WTC11 (cell line): ENCODE measurements around the gene KRTAP1-4. TPM values are rescaled to one million over a fixed set of nuclear protein-coding genes. Genes with fewer than 3 reads are reported as not detected.
"Not testable (repeated sequence)": the region's sequence is repeated elsewhere in the genome, so short reads cannot be mapped to it uniquely, and the experiment has no call there.

Experiments used
- ATAC-seq: fragments of 200-7000 bp; cut with Tn5 transposase; 2 replicates; pipeline ENCODE4 v1.10.0; 2021; ENCODE audit warnings: mild to moderate bottlenecking, moderate library complexity
- CTCF ChIA-PET: fragments of 300-600 bp; sonication (Branson Sonifier 250); formaldehyde crosslinking; loops from one replicate; lab custom pipeline; 2021; ENCODE audit warnings: antibody characterized with exemption; lab: Charles Lee
- POLR2A ChIA-PET: fragments of 350-600 bp; sonication (Branson Sonifier 250); formaldehyde crosslinking; loops from one replicate; lab custom pipeline; 2021; ENCODE audit warnings: antibody characterized with exemption; lab: Charles Lee
- DNase-seq: peaks from one replicate; pipeline ENCODE4 v3.0.0; 2021; ENCODE audit warnings: low spot score
- H3K27ac Mint-ChIP-seq: 2 replicates; pipeline ENCODE4 v1.8.0; 2021; ENCODE audit warnings: mixed read lengths
- H3K27me3 Mint-ChIP-seq: 2 replicates; pipeline ENCODE4 v1.8.0; 2021; ENCODE audit warnings: low read depth, mild to moderate bottlenecking, moderate library complexity, mixed read lengths
- H3K36me3 Mint-ChIP-seq: 2 replicates; pipeline ENCODE4 v1.8.0; 2021; ENCODE audit warnings: mixed read lengths
- H3K4me1 Mint-ChIP-seq: 2 replicates; pipeline ENCODE4 v1.8.0; 2022; ENCODE audit warnings: mixed read lengths
- H3K4me3 Mint-ChIP-seq: 2 replicates; pipeline ENCODE4 v1.8.0; 2021; ENCODE audit warnings: mild to moderate bottlenecking, moderate library complexity, mixed read lengths
- H3K9me3 Mint-ChIP-seq: 2 replicates; pipeline ENCODE4 v1.8.0; 2021; ENCODE audit warnings: mixed read lengths
- ATF6 ChIP-seq: sonication (generic); formaldehyde crosslinking; IDR thresholded peaks from 2 replicates; pipeline ENCODE4 v1.8.1; 2023; ENCODE audit warnings: mild to moderate bottlenecking, missing genetic modification reagents
- CDX4 ChIP-seq: fragments of 250-450 bp; sonication (Bioruptor Pico); IDR thresholded peaks from 2 replicates; pipeline ENCODE4 v1.9.0; 2021; ENCODE audit warnings: moderate library complexity, mild to moderate bottlenecking, inconsistent platforms, borderline replicate concordance
- CREB1 ChIP-seq: sonication (generic); formaldehyde crosslinking; IDR thresholded peaks from 2 replicates; pipeline ENCODE4 v1.8.0; 2023; ENCODE audit warnings: mild to moderate bottlenecking, missing genetic modification reagents
- CREM ChIP-seq: sonication (generic); formaldehyde crosslinking; IDR thresholded peaks from 2 replicates; pipeline ENCODE4 v1.8.1; 2022; ENCODE audit warnings: mild to moderate bottlenecking, missing genetic modification reagents, moderate library complexity
- CTCF ChIP-seq: fragments of 200-600 bp; IDR thresholded peaks from 2 replicates; pipeline ENCODE4 v1.8.0; 2022; ENCODE audit warnings: antibody characterized with exemption
- ELF4 ChIP-seq: sonication (generic); formaldehyde crosslinking; IDR thresholded peaks from 2 replicates; pipeline ENCODE4 v1.8.1; 2022; ENCODE audit warnings: low read depth, mild to moderate bottlenecking, moderate library complexity, missing genetic modification reagents
- EMX1 ChIP-seq: fragments of 250-450 bp; sonication (Bioruptor Pico); IDR thresholded peaks from 2 replicates; pipeline ENCODE4 v1.8.0; 2021; ENCODE audit warnings: mild to moderate bottlenecking
- FOXK1 ChIP-seq: sonication (generic); formaldehyde crosslinking; IDR thresholded peaks from 2 replicates; pipeline ENCODE4 v1.8.0; 2022; ENCODE audit warnings: mild to moderate bottlenecking, moderate library complexity, missing genetic modification reagents
- FOXP1 ChIP-seq: sonication (generic); formaldehyde crosslinking; IDR thresholded peaks from 2 replicates; pipeline ENCODE4 v1.8.0; 2022; ENCODE audit warnings: missing genetic modification reagents, mild to moderate bottlenecking, moderate library complexity, borderline replicate concordance
- GTF2I ChIP-seq: fragments of 250-450 bp; sonication (Bioruptor Pico); conservative IDR thresholded peaks from 2 replicates; pipeline ENCODE4 v1.4.0; 2021; ENCODE audit warnings: mild to moderate bottlenecking
- IRF2 ChIP-seq: sonication (generic); formaldehyde crosslinking; IDR thresholded peaks from 2 replicates; pipeline ENCODE4 v1.8.0; 2022; ENCODE audit warnings: low read depth, missing genetic modification reagents, borderline replicate concordance
- MXD4 ChIP-seq: fragments of 250-450 bp; sonication (Bioruptor Pico); IDR thresholded peaks from 2 replicates; pipeline ENCODE4 v1.8.0; 2021; ENCODE audit warnings: mild to moderate bottlenecking, moderate library complexity, borderline replicate concordance
- NFATC4 ChIP-seq: fragments of 250-450 bp; sonication (Bioruptor Pico); IDR thresholded peaks from 2 replicates; pipeline ENCODE4 v1.9.0; 2021; ENCODE audit warnings: mild to moderate bottlenecking
- NFE2L1 ChIP-seq: sonication (generic); formaldehyde crosslinking; IDR thresholded peaks from 2 replicates; pipeline ENCODE4 v1.8.1; 2023; ENCODE audit warnings: missing genetic modification reagents
- NR1H2 ChIP-seq: sonication (generic); formaldehyde crosslinking; IDR thresholded peaks from 2 replicates; pipeline ENCODE4 v1.9.0; 2021; ENCODE audit warnings: mild to moderate bottlenecking, moderate library complexity, missing genetic modification reagents
- NR2C2 ChIP-seq: sonication (generic); formaldehyde crosslinking; IDR thresholded peaks from 2 replicates; pipeline ENCODE4 v1.8.0; 2022; ENCODE audit warnings: mild to moderate bottlenecking, missing genetic modification reagents
- RELA ChIP-seq: sonication (generic); formaldehyde crosslinking; IDR thresholded peaks from 2 replicates; pipeline ENCODE4 v1.8.1; 2022; ENCODE audit warnings: missing genetic modification reagents, mild to moderate bottlenecking, borderline replicate concordance
- RORB ChIP-seq: fragments of 250-450 bp; sonication (Bioruptor Pico); IDR thresholded peaks from 2 replicates; pipeline ENCODE4 v1.9.0; 2021; ENCODE audit warnings: mild to moderate bottlenecking
- TP53 ChIP-seq: sonication (generic); formaldehyde crosslinking; IDR thresholded peaks from 2 replicates; pipeline ENCODE4 v1.8.1; 2023; ENCODE audit warnings: mild to moderate bottlenecking, missing genetic modification reagents
- USF1 ChIP-seq: sonication (generic); formaldehyde crosslinking; IDR thresholded peaks from 2 replicates; pipeline ENCODE4 v1.8.0; 2022; ENCODE audit warnings: mild to moderate bottlenecking, missing genetic modification reagents
- ZNF219 ChIP-seq: sonication (generic); formaldehyde crosslinking; IDR thresholded peaks from 2 replicates; pipeline ENCODE4 v1.8.0; 2023; ENCODE audit warnings: missing genetic modification reagents, mild to moderate bottlenecking, borderline replicate concordance
- ZNF263 ChIP-seq: sonication (generic); formaldehyde crosslinking; IDR thresholded peaks from 2 replicates; pipeline ENCODE4 v1.8.1; 2022; ENCODE audit warnings: low read depth, mild to moderate bottlenecking, moderate library complexity, missing genetic modification reagents
- ZNF396 ChIP-seq: fragments of 250-450 bp; sonication (Bioruptor Pico); IDR thresholded peaks from 2 replicates; pipeline ENCODE4 v1.8.0; 2021; ENCODE audit warnings: mild to moderate bottlenecking, moderate library complexity, borderline replicate concordance
- ZNF423 ChIP-seq: fragments of 250-450 bp; sonication (Bioruptor Pico); IDR thresholded peaks from 2 replicates; pipeline ENCODE4 v2.1.2; 2022; ENCODE audit warnings: mild to moderate bottlenecking, moderate library complexity
- total RNA-seq: library from RNA; stranded (reverse); gene quantifications from 3 replicates; pipeline ENCODE4 v1.2.3, GENCODE V29; 2021
- TF ChIP-seq, protein P1 (sequence below): sonication (generic); formaldehyde crosslinking; IDR thresholded peaks from 2 replicates; pipeline ENCODE4 v1.8.1; 2023; ENCODE audit warnings: mild to moderate bottlenecking, missing genetic modification reagents, borderline replicate concordance
- TF ChIP-seq, protein P2 (sequence below): sonication (generic); formaldehyde crosslinking; conservative IDR thresholded peaks from 2 replicates; pipeline ENCODE4 v1.8.1; 2023; ENCODE audit warnings: mild to moderate bottlenecking, low read depth, missing genetic modification reagents, moderate library complexity

The KRTAP1-4 gene
- total RNA-seq, 1 experiment from 2014 or later, result not detected

GRCh38 chr17:41065016-41065689 is 35.2 kb upstream of the KRTAP1-4 start:
- DNase-seq, H3K9me3 Mint-ChIP-seq, H3K27me3 Mint-ChIP-seq, H3K4me3 Mint-ChIP-seq, H3K27ac Mint-ChIP-seq, H3K36me3 Mint-ChIP-seq, H3K4me1 Mint-ChIP-seq, ATAC-seq, POLR2A ChIA-PET: not testable (repeated sequence)
- peak; percentile 51; the same call in 1 of the 2 replicates for TF ChIP-seq ZNF423 (CRISPR knock-in tag)
- CTCF ChIA-PET, result interaction anchor here (0.5 kb wide), 1 partner anchor 484 kb away, joined by 3 read pairs; no protein-coding TSS in a partner anchor

DNA sequence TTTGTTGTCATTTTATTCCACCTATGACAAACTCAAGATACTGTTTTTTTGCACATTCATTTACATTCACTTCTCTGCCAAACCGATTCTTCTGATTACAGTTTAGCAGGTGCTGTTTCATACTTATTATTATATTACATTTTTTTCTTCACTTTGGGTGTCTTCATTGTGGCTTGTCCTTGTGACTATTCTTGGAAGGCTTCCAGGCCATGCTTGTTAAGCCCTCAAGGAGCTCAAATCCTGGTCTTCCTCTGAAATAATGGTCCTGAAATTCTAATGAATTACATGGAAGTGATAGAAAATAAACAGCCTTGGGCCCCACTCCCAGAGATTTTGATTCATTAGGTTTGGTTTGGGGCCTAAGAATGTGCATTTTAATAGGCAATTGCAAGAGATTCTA is 34.3 kb upstream of the KRTAP1-4 start:
- no peaks in the 10 kb centered on the region for H3K36me3 Mint-ChIP-seq
- ATAC-seq, result no peak
- H3K4me1 Mint-ChIP-seq, result peaks cover 11% of the 10 kb centered on the region

DNA sequence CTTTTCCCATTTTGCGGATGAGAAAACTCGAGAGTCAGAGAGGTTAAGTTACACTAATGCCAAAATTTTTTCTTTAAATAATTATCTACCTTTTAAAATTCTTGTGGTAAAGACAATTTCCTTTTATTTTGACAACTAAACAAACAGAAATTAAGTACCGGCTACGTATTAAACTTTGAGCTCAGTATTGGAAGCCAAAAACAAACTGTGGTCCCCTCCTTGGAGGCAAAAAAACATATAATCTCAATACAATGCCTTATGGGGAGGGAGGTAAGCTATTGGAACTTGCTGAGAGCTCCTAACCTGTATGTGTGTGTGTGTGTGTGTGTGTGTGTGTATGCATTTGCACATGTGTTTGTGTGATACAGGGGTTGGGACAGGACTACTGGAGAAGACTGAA is 33.5 kb upstream of the KRTAP1-4 start:
- ChIA-PET CTCF (no interaction called here), POLR2A (no interaction called here)
- peaks cover 17% of the 10 kb centered on the region for H3K4me1 Mint-ChIP-seq
- no peak overlapping the region for H3K27ac Mint-ChIP-seq
- ATAC-seq, result no peak
- no peak for DNase-seq
- no peaks in the 10 kb centered on the region for H3K9me3 Mint-ChIP-seq
- H3K27me3 Mint-ChIP-seq, result no peaks in the 10 kb centered on the region
- H3K4me3 Mint-ChIP-seq, result no peak overlapping the region
- no peaks in the 10 kb centered on the region for H3K36me3 Mint-ChIP-seq
- TF ChIP-seq EMX1, result no peak
- TF ChIP-seq ATF6, result no peak
- TF ChIP-seq, protein P1, sequence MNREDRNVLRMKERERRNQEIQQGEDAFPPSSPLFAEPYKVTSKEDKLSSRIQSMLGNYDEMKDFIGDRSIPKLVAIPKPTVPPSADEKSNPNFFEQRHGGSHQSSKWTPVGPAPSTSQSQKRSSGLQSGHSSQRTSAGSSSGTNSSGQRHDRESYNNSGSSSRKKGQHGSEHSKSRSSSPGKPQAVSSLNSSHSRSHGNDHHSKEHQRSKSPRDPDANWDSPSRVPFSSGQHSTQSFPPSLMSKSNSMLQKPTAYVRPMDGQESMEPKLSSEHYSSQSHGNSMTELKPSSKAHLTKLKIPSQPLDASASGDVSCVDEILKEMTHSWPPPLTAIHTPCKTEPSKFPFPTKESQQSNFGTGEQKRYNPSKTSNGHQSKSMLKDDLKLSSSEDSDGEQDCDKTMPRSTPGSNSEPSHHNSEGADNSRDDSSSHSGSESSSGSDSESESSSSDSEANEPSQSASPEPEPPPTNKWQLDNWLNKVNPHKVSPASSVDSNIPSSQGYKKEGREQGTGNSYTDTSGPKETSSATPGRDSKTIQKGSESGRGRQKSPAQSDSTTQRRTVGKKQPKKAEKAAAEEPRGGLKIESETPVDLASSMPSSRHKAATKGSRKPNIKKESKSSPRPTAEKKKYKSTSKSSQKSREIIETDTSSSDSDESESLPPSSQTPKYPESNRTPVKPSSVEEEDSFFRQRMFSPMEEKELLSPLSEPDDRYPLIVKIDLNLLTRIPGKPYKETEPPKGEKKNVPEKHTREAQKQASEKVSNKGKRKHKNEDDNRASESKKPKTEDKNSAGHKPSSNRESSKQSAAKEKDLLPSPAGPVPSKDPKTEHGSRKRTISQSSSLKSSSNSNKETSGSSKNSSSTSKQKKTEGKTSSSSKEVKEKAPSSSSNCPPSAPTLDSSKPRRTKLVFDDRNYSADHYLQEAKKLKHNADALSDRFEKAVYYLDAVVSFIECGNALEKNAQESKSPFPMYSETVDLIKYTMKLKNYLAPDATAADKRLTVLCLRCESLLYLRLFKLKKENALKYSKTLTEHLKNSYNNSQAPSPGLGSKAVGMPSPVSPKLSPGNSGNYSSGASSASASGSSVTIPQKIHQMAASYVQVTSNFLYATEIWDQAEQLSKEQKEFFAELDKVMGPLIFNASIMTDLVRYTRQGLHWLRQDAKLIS (CRISPR knock-in tag), result no peak
- TF ChIP-seq ZNF219 (CRISPR knock-in tag), result no peak
- TF ChIP-seq ZNF396, result no peak
- TF ChIP-seq TP53 (CRISPR knock-in tag), result no peak
- TF ChIP-seq, protein P2, sequence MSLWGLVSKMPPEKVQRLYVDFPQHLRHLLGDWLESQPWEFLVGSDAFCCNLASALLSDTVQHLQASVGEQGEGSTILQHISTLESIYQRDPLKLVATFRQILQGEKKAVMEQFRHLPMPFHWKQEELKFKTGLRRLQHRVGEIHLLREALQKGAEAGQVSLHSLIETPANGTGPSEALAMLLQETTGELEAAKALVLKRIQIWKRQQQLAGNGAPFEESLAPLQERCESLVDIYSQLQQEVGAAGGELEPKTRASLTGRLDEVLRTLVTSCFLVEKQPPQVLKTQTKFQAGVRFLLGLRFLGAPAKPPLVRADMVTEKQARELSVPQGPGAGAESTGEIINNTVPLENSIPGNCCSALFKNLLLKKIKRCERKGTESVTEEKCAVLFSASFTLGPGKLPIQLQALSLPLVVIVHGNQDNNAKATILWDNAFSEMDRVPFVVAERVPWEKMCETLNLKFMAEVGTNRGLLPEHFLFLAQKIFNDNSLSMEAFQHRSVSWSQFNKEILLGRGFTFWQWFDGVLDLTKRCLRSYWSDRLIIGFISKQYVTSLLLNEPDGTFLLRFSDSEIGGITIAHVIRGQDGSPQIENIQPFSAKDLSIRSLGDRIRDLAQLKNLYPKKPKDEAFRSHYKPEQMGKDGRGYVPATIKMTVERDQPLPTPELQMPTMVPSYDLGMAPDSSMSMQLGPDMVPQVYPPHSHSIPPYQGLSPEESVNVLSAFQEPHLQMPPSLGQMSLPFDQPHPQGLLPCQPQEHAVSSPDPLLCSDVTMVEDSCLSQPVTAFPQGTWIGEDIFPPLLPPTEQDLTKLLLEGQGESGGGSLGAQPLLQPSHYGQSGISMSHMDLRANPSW (CRISPR knock-in tag), result no peak
- no peak for TF ChIP-seq GTF2I (CRISPR knock-in tag)
- no peak for TF ChIP-seq RELA (CRISPR knock-in tag)
- no peak for TF ChIP-seq CTCF
- no peak for TF ChIP-seq NFATC4
- no peak for TF ChIP-seq USF1 (CRISPR knock-in tag)

More for the DNA sequence above, 34.3 kb upstream of the KRTAP1-4 start:
- CTCF ChIA-PET, result interaction anchor here (0.5 kb wide), 1 partner anchor 485 kb away, joined by 3 read pairs; no protein-coding TSS in a partner anchor
- Mint-ChIP-seq H3K9me3 (no peaks in the 10 kb centered on the region), H3K27ac (no peak overlapping the region), H3K4me3 (no peak overlapping the region), H3K27me3 (no peaks in the 10 kb centered on the region)
- POLR2A ChIA-PET, result no interaction called here
- TF ChIP-seq CREM (CRISPR knock-in tag), result no peak
- no peak for TF ChIP-seq ZNF396
- TF ChIP-seq ZNF263, result no peak
- no peak for TF ChIP-seq MXD4 (CRISPR knock-in tag)
- no peak for TF ChIP-seq NR1H2
- TF ChIP-seq CDX4, result no peak
- no peak for TF ChIP-seq CREB1
- TF ChIP-seq FOXK1 (CRISPR knock-in tag), result no peak
- no peak for TF ChIP-seq NR2C2 (CRISPR knock-in tag)
- no peak for TF ChIP-seq IRF2 (CRISPR knock-in tag)
- no peak for TF ChIP-seq TP53 (CRISPR knock-in tag)
- no peak for TF ChIP-seq NFE2L1 (CRISPR knock-in tag)
- TF ChIP-seq FOXP1 (CRISPR knock-in tag), result no peak
- no peak for TF ChIP-seq ELF4
- no peak for TF ChIP-seq RORB (CRISPR knock-in tag)
- no peak for DNase-seq
